Measurements from ENCODE around the gene LRRC23. TPM values are rescaled to one million over a fixed set of nuclear protein-coding genes. Genes with fewer than 3 reads are reported as not detected.

LRRC23 gene
- polyA plus RNA-seq, 1 of the 3 experiments (the other 2 are of a cell fraction) = 11.9 TPM

DNA sequence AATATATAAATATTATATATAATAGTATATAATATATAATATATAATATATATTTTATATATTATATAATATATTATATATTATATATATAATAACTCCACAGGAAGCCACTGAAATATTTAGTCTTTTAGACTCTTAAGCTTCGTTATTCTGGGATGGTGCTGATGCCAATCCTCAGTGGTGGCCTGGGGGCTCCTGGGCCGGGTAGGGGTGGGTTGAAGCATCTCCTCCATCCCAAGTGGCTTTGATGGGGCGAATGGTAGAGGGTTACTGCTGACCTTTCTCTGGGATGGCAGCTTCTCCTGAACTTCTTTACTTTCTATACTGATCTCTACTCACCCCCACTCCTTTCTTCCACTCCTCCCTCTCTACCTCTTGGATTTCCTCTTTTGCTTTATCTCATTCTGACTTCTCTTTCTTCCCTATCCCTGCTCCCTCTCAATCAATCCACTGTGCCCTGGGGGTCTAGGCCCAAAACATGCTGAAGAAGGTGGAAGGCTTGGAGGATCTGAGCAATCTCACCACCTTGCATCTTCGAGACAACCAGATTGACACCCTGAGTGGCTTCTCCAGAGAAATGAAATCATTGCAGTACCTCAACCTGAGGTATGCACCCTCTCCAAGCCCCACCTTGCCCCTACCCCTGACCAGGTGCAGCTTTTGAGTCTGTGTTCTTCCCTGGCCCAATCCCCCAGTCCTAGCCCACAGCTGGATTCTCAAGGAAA, 5.0 kb downstream of the LRRC23 start:
- no peak overlapping the region for H2AFZ ChIP-seq (ENCODE audit: low read depth)
- no peak for TF ChIP-seq REST (IDR thresholded peaks at IDR 0.05; ENCODE audit: low read depth, low read length)
- TF ChIP-seq RAD21 (IDR thresholded peaks at IDR 0.05; ENCODE audit: low read length) = no peak
- TF ChIP-seq TAF1 (IDR thresholded peaks at IDR 0.05; ENCODE audit: borderline replicate concordance, low read depth, low read length) = no peak
- TF ChIP-seq, protein P1, sequence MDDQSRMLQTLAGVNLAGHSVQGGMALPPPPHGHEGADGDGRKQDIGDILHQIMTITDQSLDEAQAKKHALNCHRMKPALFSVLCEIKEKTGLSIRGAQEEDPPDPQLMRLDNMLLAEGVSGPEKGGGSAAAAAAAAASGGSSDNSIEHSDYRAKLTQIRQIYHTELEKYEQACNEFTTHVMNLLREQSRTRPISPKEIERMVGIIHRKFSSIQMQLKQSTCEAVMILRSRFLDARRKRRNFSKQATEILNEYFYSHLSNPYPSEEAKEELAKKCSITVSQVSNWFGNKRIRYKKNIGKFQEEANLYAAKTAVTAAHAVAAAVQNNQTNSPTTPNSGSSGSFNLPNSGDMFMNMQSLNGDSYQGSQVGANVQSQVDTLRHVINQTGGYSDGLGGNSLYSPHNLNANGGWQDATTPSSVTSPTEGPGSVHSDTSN (IDR thresholded peaks at IDR 0.05) = no peak
- no peak for TF ChIP-seq ZBTB33 (IDR thresholded peaks at IDR 0.05; ENCODE audit: borderline replicate concordance, low read depth)
- no peak for TF ChIP-seq MAX (IDR thresholded peaks at IDR 0.05; ENCODE audit: low read depth)
- no peak for TF ChIP-seq GATA2 (CRISPR knock-in tag; IDR thresholded peaks at IDR 0.05)
- no peak for TF ChIP-seq YY1 (IDR thresholded peaks at IDR 0.05; ENCODE audit: low read depth)
- TF ChIP-seq USF2 (IDR thresholded peaks at IDR 0.05; ENCODE audit: borderline replicate concordance, low read depth, low read length) = no peak
- no peak for TF ChIP-seq SIN3A (IDR thresholded peaks at IDR 0.05; ENCODE audit: borderline replicate concordance, low read depth, low read length)
- TF ChIP-seq CTCF (IDR thresholded peaks at IDR 0.05) = no peak
- TF ChIP-seq EZH2phosphoT487 (IDR thresholded peaks at IDR 0.05; ENCODE audit: borderline replicate concordance, low read depth) = no peak
- no peak for TF ChIP-seq FOXM1 (IDR thresholded peaks at IDR 0.05; ENCODE audit: low read depth)
- no peak for TF ChIP-seq MXI1 (IDR thresholded peaks at IDR 0.05; ENCODE audit: low read depth, low read length)
- TF ChIP-seq NRF1 (IDR thresholded peaks at IDR 0.05; ENCODE audit: low read depth, low read length) = no peak
- TF ChIP-seq NFIC (IDR thresholded peaks at IDR 0.05; ENCODE audit: borderline replicate concordance) = no peak
- no peak for TF ChIP-seq GABPA (IDR thresholded peaks at IDR 0.05; ENCODE audit: low read depth)
- no peak for TF ChIP-seq IRF3 (IDR thresholded peaks at IDR 0.05; ENCODE audit: low read depth, low read length)
- no peak for TF ChIP-seq FOXJ3 (CRISPR knock-in tag; IDR thresholded peaks at IDR 0.05)
- no peak for TF ChIP-seq EP300 (IDR thresholded peaks at IDR 0.05; ENCODE audit: borderline replicate concordance in 1 of 2, low read depth in 1 of 2, low read length in 1 of 2)
- H3K79me2 ChIP-seq (ENCODE audit: insufficient read depth) = no peaks in the 10 kb centered on the region
- H3F3A ChIP-seq (replicated peaks; ENCODE audit: insufficient read depth) = peaks cover 4% of the 10 kb centered on the region
- H3K27ac ChIP-seq (ENCODE audit: low read depth in 2 of 2, low read length in 1 of 2) = no peak overlapping the region
- H4K20me1 ChIP-seq (ENCODE audit: insufficient read depth) = no peaks in the 10 kb centered on the region
- no peaks in the 10 kb centered on the region for H3K27me3 ChIP-seq (ENCODE audit: insufficient read depth)
- no peaks in the 10 kb centered on the region for H3K9me2 ChIP-seq
- POLR2A ChIA-PET = interaction anchor here (1.2 to 1.3 kb wide), 2 partner anchors 34 to 37 kb away, joined by 3 read pairs; partner anchors contain the start of genes C12orf57, RNU7-1 and SPSB2
- DNase-seq = no peak
- H3K4me2 ChIP-seq = no peak overlapping the region
- CTCF ChIA-PET = interaction anchor here (0.6 to 9.6 kb wide), 8 partner anchors 16 to 203 kb away, joined by 3 to 62 read pairs (median 6); partner anchors contain the start of genes ATN1 and SPSB2
- no peak overlapping the region for H3K9ac ChIP-seq
- H3K36me3 ChIP-seq (replicated peaks in 1 of 2; ENCODE audit: control insufficient read depth in 1 of 2, insufficient read depth in 2 of 2, low read length in 1 of 2) = peaks cover 0 to 5% of the 10 kb centered on the region in 2 experiments
- peaks cover 5 to 13% of the 10 kb centered on the region in 2 experiments; a peak in 2 of 4 replicates for H3K4me1 ChIP-seq (ENCODE audit: control insufficient read depth in 1 of 2, insufficient read depth in 2 of 2, low read depth in 1 of 2, low read length in 1 of 2)
- H3K9me3 ChIP-seq = no peaks in the 10 kb centered on the region
- WGBS (ENCODE audit: low lambda C conversion rate) = 77% methylated on average over 4 of the region's 4 CpGs
- no peak overlapping the region for H3K4me3 ChIP-seq (ENCODE audit: low read depth in 2 of 2, low read length in 1 of 2)
